ENCODE data around the gene EEFSEC. TPM values are rescaled to one million over a fixed set of nuclear protein-coding genes. Genes with fewer than 3 reads are reported as not detected.

Gene EEFSEC
- total and polyA plus RNA-seq, 11 donors, result 17.5 to 48.0 (median 22.5) TPM

GRCh38 chr3:128360705-128361271 is 207.5 kb downstream of the EEFSEC start:
- DNase-seq, result peak in 1 of 5 donors; percentile 11
- intact Hi-C loops (cut with DNase I), result no loop called here
- no peak for TF ChIP-seq POLR2A (IDR thresholded peaks at IDR 0.05)
- TF ChIP-seq CTCF (IDR thresholded peaks at IDR 0.05), result no peak
- H3K4me1 ChIP-seq, result peaks cover 0 to 67% (median 17%) of the 10 kb centered on the region in 12 donors
- peak overlapping the region in 1 of 12 donors; percentile 37 for H3K27ac ChIP-seq
- WGBS, 4 donors, result 82 to 90% (median 86%) methylated on average over 6 of the region's 6 CpGs
- H3K27me3 ChIP-seq, result no peaks in the 10 kb centered on the region
- H3K4me3 ChIP-seq, result no peak overlapping the region
- ATAC-seq, result no peak
- no peaks in the 10 kb centered on the region for H3K9me3 ChIP-seq
- peaks cover 0 to 13% (median 0%) of the 10 kb centered on the region in 9 donors for H3K36me3 ChIP-seq

DNA sequence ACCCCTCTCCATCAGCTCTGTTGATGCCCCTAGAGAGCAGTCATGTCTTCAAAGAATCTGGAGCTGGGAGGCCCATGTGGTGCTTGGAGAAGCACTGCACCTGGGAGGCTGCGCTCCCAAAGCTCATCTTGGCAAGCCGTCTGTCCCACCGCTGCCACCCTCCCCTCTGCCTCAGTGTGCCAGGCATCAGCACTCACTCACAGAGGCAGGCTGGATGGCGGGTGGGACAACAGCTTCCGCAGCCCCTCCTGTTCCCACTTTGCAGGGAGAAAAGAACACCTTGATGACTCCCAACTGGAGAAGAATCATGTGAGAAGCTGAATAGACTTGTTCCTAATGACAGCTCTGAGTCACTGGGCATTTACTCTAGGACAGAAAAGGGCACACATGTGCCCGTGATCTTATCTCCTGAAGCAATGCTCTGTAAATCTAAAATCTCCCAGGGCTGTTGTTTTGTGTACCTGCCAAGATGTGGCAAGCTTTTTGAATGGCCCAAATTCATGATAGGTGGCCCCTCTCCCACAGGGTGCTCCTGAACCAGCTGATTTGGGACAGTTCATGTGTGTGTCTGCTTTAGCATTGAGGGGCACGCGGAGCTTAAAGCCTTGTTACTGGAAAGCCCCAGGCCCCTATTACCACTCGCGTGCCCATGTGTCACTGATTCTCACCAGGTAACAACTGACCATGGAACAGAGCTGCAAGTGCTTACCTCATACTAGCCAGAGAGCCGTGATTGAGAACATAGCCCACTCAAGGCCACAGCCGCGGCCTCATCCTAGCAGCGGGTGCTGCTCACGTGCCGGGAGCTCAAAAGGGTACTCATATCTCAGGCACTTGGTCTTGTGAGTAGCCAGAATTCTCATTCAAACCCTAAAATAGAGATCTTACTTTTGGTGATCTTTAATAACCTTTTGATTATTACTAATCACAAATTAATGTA is 209.0 kb downstream of the EEFSEC start:
- Histone ChIP-seq H3K4me3 (no peak overlapping the region), H3K27ac (peak overlapping the region in 2 of 12 donors; percentile 20 to 84), H3K9me3 (no peaks in the 10 kb centered on the region), H3K27me3 (no peaks in the 10 kb centered on the region), H3K36me3 (peaks cover 0 to 13% (median 0%) of the 10 kb centered on the region in 9 donors), H3K4me1 (peaks cover 0 to 80% (median 25%) of the 10 kb centered on the region in 12 donors)
- 68 to 83% (median 77%) methylated on average over 15 to 16 of the region's 16 CpGs for WGBS, 4 donors
- intact Hi-C loops (cut with DNase I), result no loop called here
- DNase-seq (peak in 1 of 5 donors; percentile 18), ATAC-seq (no peak)
- TF ChIP-seq POLR2A (IDR thresholded peaks at IDR 0.05), result no peak
- no peak for TF ChIP-seq CTCF (IDR thresholded peaks at IDR 0.05)

GRCh38 chr3:128364291-128364690 is 211.0 kb downstream of the EEFSEC start:
- TF ChIP-seq CTCF (IDR thresholded peaks at IDR 0.05), result no peak
- TF ChIP-seq POLR2A (IDR thresholded peaks at IDR 0.05), result no peak
- DNase-seq (peak in 1 of 5 donors; percentile 6), ATAC-seq (no peak)
- WGBS, 4 donors, result 86 to 96% (median 92%) methylated on average over 6 of the region's 6 CpGs
- no peaks in the 10 kb centered on the region for H3K27me3 ChIP-seq
- peak overlapping the region in 2 of 12 donors; percentile 84 for H3K27ac ChIP-seq
- H3K4me1 ChIP-seq, result peaks cover 3 to 93% (median 39%) of the 10 kb centered on the region in 12 donors
- no peak overlapping the region for H3K4me3 ChIP-seq
- intact Hi-C loops (cut with DNase I), result no loop called here
- H3K9me3 ChIP-seq, result no peaks in the 10 kb centered on the region
- H3K36me3 ChIP-seq, result peaks cover 0 to 11% (median 0%) of the 10 kb centered on the region in 9 donors
